ENCODE results near the gene SCCPDH. TPM values are rescaled to one million over a fixed set of nuclear protein-coding genes. Genes with fewer than 3 reads are reported as not detected.

SCCPDH gene, protein sequence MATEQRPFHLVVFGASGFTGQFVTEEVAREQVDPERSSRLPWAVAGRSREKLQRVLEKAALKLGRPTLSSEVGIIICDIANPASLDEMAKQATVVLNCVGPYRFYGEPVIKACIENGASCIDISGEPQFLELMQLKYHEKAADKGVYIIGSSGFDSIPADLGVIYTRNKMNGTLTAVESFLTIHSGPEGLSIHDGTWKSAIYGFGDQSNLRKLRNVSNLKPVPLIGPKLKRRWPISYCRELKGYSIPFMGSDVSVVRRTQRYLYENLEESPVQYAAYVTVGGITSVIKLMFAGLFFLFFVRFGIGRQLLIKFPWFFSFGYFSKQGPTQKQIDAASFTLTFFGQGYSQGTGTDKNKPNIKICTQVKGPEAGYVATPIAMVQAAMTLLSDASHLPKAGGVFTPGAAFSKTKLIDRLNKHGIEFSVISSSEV
- 43.2 to 51.6 TPM (median 47.4 TPM) in 5 replicates for total RNA-seq (2022; extraction: Qiagen RNA extraction; ENCODE audit: low read depth)

DNA sequence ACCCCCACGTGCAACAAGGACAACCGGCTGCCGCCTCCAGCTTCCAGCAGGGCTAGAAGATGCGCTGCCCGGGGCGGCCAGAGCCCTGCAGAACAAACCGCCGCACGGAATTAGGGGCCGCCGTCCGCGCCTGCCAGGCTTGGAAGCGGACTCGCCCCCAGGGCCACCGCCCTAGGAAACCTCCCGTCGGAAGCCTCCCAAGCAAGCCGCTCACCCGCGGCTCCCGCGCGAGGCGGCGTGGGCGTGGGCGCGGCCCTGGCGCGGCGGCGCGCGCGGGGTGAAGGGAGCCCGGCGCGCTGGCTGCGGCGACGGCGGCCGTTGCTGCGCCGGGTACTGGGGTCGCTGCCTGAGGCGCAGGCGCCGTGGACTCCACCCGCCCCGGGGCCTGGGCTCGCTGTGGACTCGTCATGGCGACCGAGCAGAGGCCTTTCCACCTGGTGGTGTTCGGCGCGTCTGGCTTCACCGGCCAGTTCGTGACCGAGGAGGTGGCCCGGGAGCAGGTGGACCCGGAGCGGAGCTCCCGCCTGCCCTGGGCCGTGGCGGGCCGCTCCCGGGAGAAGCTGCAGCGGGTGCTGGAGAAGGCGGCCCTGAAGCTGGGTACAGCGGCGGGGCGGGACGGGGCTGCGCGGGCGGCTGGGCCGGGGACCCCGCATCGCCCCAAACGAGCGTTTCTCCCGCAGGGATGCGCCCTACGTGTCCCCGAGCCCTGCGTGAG, at the start of gene SCCPDH:
Gene SCCPDH, plus strand, starts transcription at position 394 of the 715 bp plus-strand sequence. Its CDS starts 14 bp downstream, at position 408.

Other genes with a start within 250 kb of the SCCPDH start
- 12.2 to 14.9 TPM (median 14.5 TPM) in 5 replicates for gene SMYD3, start 217.1 kb upstream of the SCCPDH start, total RNA-seq (2022; extraction: Qiagen RNA extraction; ENCODE audit: low read depth)
- 31.7 to 47.5 TPM (median 35.5 TPM) in 5 replicates for gene TFB2M, start 158.1 kb upstream of the SCCPDH start, total RNA-seq (2022; extraction: Qiagen RNA extraction; ENCODE audit: low read depth)
- gene CNST, start 158.0 kb upstream of the SCCPDH start, total RNA-seq (2022; extraction: Qiagen RNA extraction; ENCODE audit: low read depth), result 6.1 to 10.6 TPM (median 7.0 TPM) in 5 replicates
- gene AHCTF1, start 207.5 kb downstream of the SCCPDH start, total RNA-seq (2022; extraction: Qiagen RNA extraction; ENCODE audit: low read depth), result 23.4 to 31.5 TPM (median 31.0 TPM) in 5 replicates

All from A549 treated with ZK216348 at 1 μM for 4 hours (cell line).